Adrenal gland (tissue), 5 donors: Measurements from ENCODE around the gene DIO1.

ENCODE experiments used
- CTCF ChIP-seq, 6 experiments: fragments of 450-650 bp in 4 of 6; fragments of 200-600 bp in 2 of 6; sonication (generic) in 1 of 6; IDR thresholded peaks; 1 replicate in 5 of 6; 2 replicates in 1 of 6; pipeline versions ENCODE4 v1.5.1 to v1.8.0; 2016 to 2021; ENCODE audit warnings: antibody characterized with exemption in 6 of 6, mild to moderate bottlenecking in 2 of 6, moderate library complexity in 1 of 6
- POLR2A ChIP-seq, 2 donors: fragments of 450-650 bp; IDR thresholded peaks; one replicate each; pipeline ENCODE4 v1.6.1; 2017; ENCODE audit warnings: antibody characterized with exemption in 2 of 2, mild to moderate bottlenecking in 2 of 2, moderate library complexity in 1 of 2
- donor health status: DM: no; HTN: no; CAD: no.

- TF ChIP-seq CTCF (IDR thresholded peaks at IDR 0.05) = no peak
- no peak for TF ChIP-seq POLR2A (IDR thresholded peaks at IDR 0.05)
These were observed 49.1 kb downstream of the DIO1 start for GRCh38 chr1:53943090-53943489.
